Measurements from ENCODE around the gene DNASE1L3.
"Not testable (repeated sequence)": the region's sequence is repeated elsewhere in the genome, so short reads cannot be mapped to it uniquely, and the experiment has no call there.

The DNASE1L3 gene

GRCh38 chr3:58201451-58201850 is 9.3 kb downstream of the DNASE1L3 start:
- not testable (repeated sequence) for DNase-seq (ENCODE audit: low spot score)

GRCh38 chr3:58200846-58201355 is 9.9 kb downstream of the DNASE1L3 start:
- DNase-seq (ENCODE audit: low spot score) = no peak

- no peak for DNase-seq (ENCODE audit: low spot score)
Measured at GRCh38 chr3:58200121-58200709, 10.6 kb downstream of the DNASE1L3 start.

GRCh38 chr3:58198804-58199203 is 12.0 kb downstream of the DNASE1L3 start:
- DNase-seq (ENCODE audit: low spot score) = no peak

GRCh38 chr3:58198362-58198761 is 12.4 kb downstream of the DNASE1L3 start:
- no peak for DNase-seq (ENCODE audit: low spot score)

- DNase-seq (ENCODE audit: low spot score) = no peak
Measured at GRCh38 chr3:58197588-58197987, 13.2 kb downstream of the DNASE1L3 start.

- no peak for DNase-seq (ENCODE audit: low spot score)
Measured at GRCh38 chr3:58193682-58194407, 16.9 kb downstream of the DNASE1L3 start.

- DNase-seq (ENCODE audit: low spot score) = no peak
Measured at GRCh38 chr3:58192069-58192468, 18.7 kb downstream of the DNASE1L3 start.

- DNase-seq (ENCODE audit: low spot score) = no peak
Measured at GRCh38 chr3:58191361-58191991, 19.3 kb downstream of the DNASE1L3 start.

- no peak for DNase-seq (ENCODE audit: low spot score)
Measured at GRCh38 chr3:58190882-58191281, 19.9 kb downstream of the DNASE1L3 start.

- DNase-seq (ENCODE audit: low spot score) = no peak
Measured at GRCh38 chr3:58190291-58190690, 20.5 kb downstream of the DNASE1L3 start.

GRCh38 chr3:58189691-58190090 is 21.1 kb downstream of the DNASE1L3 start:
- no peak for DNase-seq (ENCODE audit: low spot score)

GRCh38 chr3:58188921-58189451 is 21.8 kb downstream of the DNASE1L3 start:
- DNase-seq (ENCODE audit: low spot score) = no peak

- no peak for DNase-seq (ENCODE audit: low spot score)
Measured at GRCh38 chr3:58188173-58188564, 22.6 kb downstream of the DNASE1L3 start.

- DNase-seq (ENCODE audit: low spot score) = no peak
Measured at GRCh38 chr3:58184982-58185360, 25.8 kb downstream of the DNASE1L3 start.

- no peak for DNase-seq (ENCODE audit: low spot score)
Measured at GRCh38 chr3:58184309-58184981, 26.3 kb downstream of the DNASE1L3 start.

- no peak for DNase-seq (ENCODE audit: low spot score)
Measured at GRCh38 chr3:58183891-58184290, 26.9 kb downstream of the DNASE1L3 start.

GRCh38 chr3:58183221-58183620 is 27.6 kb downstream of the DNASE1L3 start:
- DNase-seq (ENCODE audit: low spot score) = no peak

- no peak for DNase-seq (ENCODE audit: low spot score)
Measured at GRCh38 chr3:58180940-58181587, 29.7 kb downstream of the DNASE1L3 start.

- no peak for DNase-seq (ENCODE audit: low spot score)
Measured at GRCh38 chr3:58180099-58180880, 30.5 kb downstream of the DNASE1L3 start.
